NK-92 treated with Interleukin-12 subunit alpha and Interleukin-12 subunit beta, amount 100 ng/mL, for 24 hours (cell line): ENCODE measurements around the gene FILIP1.

Experiments used
- DNase-seq: peaks from one replicate; lab custom pipeline; 2025; lab: John Stamatoyannopoulos, UW

The FILIP1 gene

DNA sequence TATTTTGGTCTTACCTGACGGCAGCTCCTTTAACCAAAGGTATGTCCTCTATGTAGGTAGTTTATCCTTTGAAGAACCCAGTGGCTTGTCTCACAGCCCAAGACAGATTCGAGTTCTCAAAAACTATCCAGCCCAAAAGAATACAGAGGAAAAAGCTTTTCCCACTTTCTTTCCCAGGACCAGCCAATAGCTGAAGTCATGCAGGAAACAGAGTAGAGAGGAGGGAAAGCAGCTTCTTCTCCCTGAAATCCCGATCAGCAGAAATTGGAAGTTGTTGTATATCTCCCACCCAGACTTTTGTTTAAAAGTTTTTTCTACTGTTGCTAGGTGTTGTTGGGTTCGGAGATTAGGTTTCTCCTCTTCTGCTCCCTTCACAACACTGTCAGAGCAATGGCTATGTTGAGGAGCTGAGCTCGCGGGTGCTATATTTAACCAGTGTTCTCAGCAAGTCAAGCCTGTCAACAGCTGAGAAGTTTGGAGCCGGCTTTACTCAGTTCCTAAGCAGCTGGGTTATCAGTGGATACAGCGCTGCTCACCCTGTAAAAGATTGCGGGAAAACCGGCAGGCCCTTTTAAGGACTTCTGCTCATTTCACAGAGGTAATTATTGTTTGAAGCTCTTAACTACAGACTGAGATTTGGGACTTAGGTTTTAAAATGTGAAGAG is at the start of gene FILIP1:
Gene FILIP1, minus strand, starts transcription at position 401 of the 665 bp plus-strand sequence. CDS start 78,828 bp downstream, outside the sequence.
- no peak for DNase-seq

GRCh38 chr6:75543311-75543710 is 49.7 kb upstream of the FILIP1 start:
- no peak for DNase-seq

DNA sequence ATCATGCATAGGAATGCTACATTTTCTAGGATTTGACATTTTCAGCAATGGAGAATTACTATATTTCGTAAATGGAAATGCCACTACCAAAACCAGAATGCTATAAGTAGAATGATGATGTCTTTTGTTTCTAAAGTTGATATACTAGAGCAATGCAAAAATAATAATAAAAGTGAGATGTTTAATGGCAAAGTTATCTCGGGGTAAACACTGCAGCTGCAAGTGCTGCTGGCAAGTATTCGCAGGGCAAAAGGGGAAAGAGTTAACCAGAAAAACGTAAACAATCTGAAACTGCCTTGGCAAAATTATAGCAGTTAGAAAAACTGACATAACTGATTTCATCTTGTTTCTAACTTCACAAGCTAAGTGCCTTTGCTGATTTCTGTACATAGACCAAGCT is 45.5 kb upstream of the FILIP1 start:
- DNase-seq, result no peak

DNA sequence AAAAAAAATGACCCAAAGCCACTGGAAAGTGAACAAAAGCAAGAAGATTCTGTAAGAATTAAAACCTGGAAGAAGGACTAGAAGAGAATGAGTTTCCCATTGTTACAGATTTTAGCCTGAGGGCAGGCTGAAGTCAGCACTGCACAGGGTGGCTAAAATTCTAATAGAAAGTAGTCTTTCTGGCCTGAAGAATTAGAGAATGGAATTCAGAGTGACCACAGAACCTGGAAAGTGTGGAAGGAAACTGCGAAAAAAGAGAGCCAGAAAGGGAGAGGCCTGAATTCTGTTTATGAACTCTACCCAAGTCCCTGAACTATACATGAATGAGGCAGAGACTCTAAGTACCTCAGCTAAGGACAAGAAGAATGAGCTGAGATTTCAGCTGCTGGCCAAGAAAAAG is 38.9 kb upstream of the FILIP1 start:
- no peak for DNase-seq

- no peak for DNase-seq
These were observed 37.6 kb upstream of the FILIP1 start for GRCh38 chr6:75531174-75531573.

DNA sequence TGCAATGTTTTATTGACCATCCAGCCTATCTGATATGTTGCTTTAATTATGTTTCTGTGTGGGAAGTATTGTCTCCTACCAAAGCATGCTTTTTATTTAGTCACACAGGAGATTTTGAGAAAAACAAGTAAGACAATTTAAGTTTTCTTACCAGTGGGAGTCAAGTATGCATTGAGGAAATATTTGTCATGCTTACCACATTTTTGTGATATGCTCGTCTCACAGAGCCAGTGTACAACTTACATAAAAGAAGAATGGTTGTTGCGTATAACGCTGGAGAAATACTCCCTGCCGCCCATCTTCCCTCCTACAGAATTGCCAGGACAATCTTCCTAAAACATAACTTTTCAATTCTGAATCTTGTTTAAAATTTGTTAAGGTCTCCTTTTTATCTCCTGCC is 37.1 kb upstream of the FILIP1 start:
- DNase-seq, result no peak

DNA sequence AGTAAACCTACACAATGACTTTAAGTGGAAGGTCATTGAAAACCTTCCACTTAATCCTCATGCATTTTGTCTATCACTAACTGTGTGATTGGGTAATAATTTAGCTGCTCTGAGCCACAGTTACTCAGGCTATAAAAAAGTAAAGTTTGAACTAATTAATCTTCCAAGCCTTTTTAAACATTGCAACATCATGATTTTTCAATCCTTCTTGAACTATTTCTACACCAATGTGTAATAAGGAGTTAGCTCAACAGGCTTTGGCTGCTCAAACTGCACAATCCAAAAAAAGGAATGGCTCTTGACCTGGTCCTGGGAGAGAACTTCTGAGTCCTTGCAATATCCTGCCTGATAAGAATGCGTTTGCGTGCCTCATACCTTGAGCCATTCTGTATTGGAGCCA is 34.8 kb upstream of the FILIP1 start:
- DNase-seq, result no peak

DNA sequence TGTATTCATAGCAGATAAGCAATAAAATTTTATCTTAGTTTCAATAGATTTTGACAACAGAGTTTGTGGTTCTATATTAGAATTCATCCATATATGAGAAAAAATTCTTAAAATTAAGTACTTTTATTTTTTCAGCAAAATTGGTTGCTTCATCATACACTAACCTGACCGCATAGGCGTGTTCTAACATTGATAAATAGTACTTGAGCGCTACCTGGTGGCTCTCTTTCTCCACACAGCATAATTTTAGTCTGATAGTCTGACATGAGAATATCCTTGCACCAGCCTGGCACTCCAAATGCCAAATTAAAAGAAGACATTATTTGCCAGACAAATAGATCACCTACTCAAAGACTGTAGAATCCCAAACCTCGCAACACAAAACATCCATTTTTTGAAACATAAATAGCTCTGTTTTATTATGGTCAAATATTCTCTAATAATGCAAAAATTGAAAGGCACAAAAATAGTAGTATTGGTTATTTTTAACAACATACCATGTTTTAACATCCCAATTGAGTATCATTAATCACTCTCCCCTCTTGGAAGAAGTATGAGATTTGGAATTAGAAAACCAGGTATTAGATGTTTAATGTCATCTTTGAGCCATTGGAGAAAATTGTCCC is 33.0 kb upstream of the FILIP1 start:
- peak; percentile 11 for DNase-seq

DNA sequence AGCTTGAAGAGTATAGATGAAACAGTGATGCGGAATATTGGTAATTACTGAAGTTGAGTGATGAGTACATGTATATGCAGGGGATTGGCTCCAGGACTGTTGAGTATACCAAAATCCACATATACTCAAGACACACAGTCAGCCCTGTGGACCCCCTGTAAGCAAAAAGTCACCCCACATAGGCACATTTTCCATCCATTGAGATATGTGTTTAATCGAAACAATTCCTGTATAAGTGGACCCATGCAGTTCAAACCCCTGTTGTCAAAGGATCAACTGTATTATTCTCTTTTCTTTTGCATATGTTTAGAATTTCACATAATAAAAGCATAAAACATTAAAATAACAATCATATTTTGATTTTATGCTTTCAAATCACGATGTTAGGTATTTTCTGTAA is 32.1 kb upstream of the FILIP1 start:
- no peak for DNase-seq

GRCh38 chr6:75524322-75524972 is 30.8 kb upstream of the FILIP1 start:
- DNase-seq, result no peak

GRCh38 chr6:75516757-75517156 is 23.2 kb upstream of the FILIP1 start:
- no peak for DNase-seq

GRCh38 chr6:75512591-75512990 is 19.0 kb upstream of the FILIP1 start:
- no peak for DNase-seq

DNA sequence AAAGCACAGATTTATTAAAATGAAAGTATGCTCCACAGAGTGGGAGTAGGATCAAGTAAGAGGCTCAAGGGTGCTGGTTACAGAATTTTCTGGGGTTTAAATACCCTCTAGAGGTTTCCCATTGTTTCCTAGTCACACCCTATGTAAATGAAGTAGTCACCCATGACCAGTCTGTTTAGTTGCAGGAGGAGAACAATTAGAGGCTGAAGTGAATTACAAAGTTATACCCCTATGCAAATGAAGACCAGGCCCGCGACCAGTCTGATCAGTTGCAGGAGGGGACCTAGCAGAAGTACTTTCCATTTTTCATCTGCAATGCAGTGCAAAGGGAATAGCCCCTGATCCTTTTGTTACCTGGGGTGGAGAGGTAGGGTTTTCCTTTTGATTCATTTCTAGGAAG is 11.8 kb upstream of the FILIP1 start:
- DNase-seq, result no peak

DNA sequence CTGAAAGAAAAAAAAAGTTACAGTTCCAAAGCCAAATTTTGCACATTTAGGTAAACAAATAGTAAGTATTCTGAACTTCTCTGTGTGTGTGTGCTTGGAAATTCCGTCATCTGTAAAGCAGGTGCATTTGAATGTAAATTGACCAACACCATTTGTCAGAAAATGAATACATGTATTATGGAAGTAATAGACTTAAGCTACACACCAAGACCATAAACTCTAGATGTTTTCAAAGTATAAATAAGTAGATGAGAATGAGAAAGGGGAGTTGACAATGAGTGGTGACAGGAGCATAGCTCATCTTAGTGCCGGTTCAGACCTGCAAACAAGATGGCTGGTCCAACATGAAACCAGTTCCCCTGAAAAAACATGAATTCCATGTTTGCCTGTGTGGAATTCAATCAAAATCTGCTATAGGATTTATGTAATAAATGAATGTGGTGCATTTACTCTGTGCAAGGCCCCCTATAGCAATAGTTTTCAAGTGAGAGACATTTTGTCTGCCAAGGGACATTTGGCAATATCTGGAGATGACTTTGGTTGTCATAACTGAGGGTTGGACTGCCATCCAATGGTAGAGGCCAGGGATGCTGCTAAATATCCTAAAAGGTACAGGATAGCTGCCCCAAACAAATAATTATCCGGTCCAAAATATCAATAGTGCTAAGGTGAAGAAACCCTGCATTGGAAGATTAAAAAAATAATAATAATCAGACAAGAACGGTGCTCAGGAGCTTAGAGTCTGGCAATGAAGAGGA is 11.0 kb upstream of the FILIP1 start:
- no peak for DNase-seq

GRCh38 chr6:75503291-75503690 is 9.7 kb upstream of the FILIP1 start:
- no peak for DNase-seq

DNA sequence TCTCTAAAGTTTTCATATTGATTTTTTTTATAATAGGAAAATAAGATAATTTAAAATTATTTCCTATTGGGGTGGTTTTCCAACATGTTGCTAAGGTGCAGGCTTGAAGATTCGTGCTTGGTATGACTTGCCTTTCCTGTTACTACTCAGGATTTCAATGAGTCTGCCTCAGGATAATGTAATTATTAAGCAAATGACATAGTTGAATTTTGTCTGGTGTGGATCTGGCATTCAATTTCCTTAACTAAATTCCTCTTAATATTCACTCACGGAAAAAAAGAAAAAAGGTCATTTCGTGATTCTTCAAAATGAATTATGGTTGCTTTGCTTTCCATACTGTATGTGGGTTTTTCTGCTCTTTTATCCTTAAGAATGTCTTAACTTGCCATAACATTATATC is 9.3 kb upstream of the FILIP1 start:
- no peak for DNase-seq

DNA sequence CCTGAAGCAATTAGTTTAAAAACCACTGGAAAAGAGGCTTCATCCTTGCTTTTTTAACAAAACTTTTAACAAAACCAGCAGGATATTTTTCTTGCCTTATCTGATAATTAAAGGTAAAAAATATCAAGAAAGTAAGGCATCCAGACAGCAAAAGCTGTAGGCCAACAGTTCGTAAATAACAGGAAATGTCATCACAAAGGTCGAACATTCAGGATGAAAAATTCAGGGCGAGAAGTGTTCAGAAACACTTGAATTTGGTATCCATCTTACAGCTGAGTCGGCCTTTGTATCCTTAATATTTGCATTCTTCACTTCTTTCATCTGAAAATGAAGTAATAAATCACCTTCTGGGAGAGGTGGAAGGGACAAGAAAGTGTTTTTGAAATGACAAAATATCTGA is 8.2 kb upstream of the FILIP1 start:
- no peak for DNase-seq

DNA sequence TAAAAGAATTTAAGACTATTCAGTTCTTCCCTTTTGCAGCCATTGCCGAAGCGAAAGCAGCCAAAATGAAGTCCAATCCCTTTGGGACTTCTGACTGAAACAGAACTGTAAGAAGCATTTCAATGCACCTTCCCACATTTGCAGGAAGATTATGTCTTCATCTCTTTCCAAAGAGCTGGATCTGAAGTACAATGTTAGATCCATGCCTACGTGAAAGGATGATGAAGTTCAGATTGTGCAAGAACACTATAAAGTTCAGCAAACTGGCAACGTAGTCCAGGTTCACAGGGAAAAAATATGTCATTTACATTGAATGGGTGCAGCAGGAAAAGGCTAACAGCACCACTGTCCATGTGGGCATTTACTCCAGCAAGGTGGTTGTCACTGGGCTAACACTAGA is 6.0 kb upstream of the FILIP1 start:
- DNase-seq, result no peak

- DNase-seq, result no peak
These were observed 5.3 kb upstream of the FILIP1 start for GRCh38 chr6:75498862-75499261.

GRCh38 chr6:75497994-75498393 is 4.4 kb upstream of the FILIP1 start:
- DNase-seq, result no peak

DNA sequence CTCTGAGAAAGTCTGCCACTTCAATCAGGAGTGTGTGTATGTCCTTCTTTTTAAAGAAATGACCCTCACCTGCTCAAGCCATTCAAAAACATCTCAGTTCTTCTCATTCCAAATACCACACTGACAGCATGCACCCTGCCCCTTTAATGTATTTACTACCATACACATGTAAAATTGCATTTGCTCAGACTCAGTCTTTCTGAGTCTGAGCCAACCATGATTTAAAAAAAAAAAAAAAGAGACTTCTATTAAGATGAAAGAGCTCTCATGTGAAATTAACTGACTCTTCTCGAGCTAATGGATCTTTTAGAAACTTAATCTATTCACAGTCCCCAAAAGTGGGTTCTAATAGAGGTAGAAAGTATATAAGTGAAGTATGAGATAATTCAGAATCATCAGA is 1.4 kb upstream of the FILIP1 start:
- DNase-seq, result no peak

GRCh38 chr6:75494290-75494689 is 690 bp upstream of the FILIP1 start:
- DNase-seq, result no peak
